Peyer's patch (tissue), 4 donors: Measurements from ENCODE around the gene SIGLEC10.
A peak's percentile ranks its signal among the peaks of the same experiment; 100 is the strongest.

ENCODE experiments used
- CTCF ChIP-seq, 6 experiments: fragments of 450-650 bp in 4 of 6; fragments of 200-600 bp in 2 of 6; sonication (generic) in 1 of 6; IDR thresholded peaks; one replicate each; pipeline ENCODE4 v1.5.1; 2017 to 2019; ENCODE audit warnings: antibody characterized with exemption in 6 of 6, mild to moderate bottlenecking in 3 of 6, moderate library complexity in 1 of 6
- POLR2A ChIP-seq, 2 donors: fragments of 450-650 bp; IDR thresholded peaks; one replicate each; pipeline ENCODE4 v1.5.1; 2017; ENCODE audit warnings: antibody characterized with exemption in 2 of 2, mild to moderate bottlenecking in 2 of 2, moderate library complexity in 2 of 2

- peak; percentile 38 to 76 (median 60) for TF ChIP-seq CTCF (IDR thresholded peaks at IDR 0.05)
- no peak for TF ChIP-seq POLR2A (IDR thresholded peaks at IDR 0.05)
Measured at GRCh38 chr19:51407511-51408131, 9.8 kb downstream of the SIGLEC10 start.
